HG03139 (cell line): Measurements from ENCODE around the gene HOXB9.

Source experiments
- ATAC-seq: cut with Tn5 transposase; IDR thresholded peaks from one replicate; pipeline ENCODE4 v1.9.1; 2021; ENCODE audit not compliant: unreplicated experiment

Gene HOXB9

DNA sequence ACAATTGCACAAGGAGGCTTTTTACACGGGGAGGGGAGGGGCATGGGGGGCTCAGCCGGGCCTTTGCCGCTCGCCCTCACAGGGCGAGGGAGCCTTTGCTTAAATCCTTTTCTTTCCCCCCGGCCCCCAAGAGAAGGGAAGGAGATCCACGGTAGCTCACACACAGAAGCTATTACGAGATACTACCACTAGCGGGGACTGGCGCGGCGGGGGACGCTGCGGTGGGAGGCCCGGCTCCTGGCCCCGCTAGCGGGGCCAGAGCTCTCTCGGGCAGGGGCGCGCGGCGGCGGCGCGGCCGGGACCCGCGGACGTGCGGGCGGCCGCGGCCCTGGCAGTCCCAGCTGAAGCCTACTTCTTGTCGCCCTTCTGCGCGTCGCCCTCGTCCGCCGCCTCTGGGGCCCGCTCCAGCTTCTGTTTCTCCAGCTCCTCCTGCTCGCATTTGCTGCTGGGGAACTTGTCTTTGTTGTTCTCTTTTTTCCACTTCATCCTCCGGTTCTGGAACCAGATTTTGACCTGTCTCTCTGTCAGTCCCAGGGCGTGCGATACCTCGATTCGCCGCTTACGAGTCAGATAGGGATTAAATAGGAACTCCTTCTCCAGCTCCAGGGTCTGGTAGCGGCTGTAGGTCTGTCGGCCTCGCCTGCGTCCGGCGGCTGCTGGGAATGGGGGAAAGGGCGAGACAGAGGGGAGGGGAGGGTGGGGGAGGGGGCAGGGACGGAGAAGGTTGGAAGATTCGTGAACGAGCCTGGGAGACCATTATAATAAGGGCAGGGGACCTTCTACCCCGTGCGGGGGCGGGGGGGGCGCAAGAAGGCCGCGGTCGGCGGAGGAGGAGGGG, 13.1 kb downstream of the HOXB9 start:
- no peak for ATAC-seq

DNA sequence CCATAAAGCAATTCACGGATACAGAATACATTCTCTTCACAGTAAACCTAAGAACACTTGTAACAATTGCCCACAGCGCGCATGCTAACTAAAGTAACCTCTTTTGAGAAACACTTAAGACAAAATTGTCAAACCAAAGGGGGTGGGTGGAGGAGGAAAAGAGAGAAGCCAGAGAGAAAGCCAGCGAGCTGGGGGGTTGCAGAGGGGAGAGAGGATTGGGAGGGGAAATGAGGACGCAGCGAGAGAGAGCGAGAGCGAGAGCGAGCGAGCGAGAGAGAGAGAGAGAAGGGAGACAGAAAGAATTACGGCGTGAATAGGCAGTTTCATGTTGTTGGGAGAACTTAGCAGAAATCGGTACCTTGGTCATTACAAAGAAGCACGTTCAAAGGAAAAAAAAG, 13.7 kb downstream of the HOXB9 start:
- no peak for ATAC-seq

DNA sequence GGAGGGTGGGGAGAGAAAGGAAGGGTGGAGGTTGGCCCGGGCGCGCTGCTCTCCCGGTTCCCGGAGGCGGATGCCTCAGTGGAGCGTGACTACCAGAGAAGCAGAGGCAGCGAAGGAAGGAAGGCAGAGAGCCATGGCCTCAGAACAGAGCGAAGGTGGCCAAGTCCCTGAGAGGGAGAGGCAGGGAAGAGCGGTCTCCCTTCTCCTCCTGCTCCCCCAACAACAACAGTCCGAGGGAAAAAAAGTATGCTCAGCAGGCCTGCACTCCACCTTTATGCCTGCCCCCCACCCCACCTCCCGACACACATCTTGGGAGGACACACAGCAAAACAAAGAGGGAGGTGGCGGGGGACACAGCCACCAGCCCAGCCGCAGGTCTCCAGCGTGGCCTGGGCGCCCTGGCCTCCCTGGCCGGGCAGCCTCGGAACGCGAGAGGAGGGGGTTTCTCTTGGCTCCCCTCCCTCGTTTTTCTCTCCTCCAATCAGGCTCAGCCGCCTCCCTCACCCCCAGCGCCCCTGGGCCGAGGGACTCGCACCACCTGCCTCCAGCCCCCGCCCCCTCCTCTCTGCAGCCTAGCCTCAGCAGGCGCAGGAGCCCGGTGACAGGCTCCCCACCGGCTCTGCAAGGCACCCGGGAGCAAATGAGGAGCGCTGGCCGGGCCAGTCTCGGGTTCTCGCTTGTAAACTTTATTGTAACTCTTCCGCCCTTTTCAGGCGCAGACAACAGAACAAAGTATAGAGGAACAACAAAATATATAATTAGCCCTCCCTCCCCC, 14.3 kb downstream of the HOXB9 start:
- no peak for ATAC-seq

DNA sequence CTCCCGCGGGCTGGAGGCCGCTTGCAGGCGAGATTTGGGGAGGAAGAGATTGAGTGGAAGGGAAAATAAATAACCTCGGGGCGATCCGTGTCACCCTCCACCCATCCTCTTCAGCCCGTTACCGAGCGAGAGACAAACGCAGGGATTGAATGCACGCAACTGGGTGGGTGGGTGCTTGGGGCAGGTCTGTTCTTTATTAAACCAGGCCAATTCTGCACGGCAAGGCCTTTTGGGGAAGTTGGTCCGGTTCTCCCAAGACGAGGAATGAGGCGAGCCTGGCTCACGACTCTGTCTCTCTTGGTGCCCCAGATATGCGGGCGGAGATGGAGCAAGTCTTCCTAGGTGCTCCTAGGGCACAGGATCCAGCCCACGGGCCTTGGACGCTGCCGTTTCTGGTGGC, 14.9 kb downstream of the HOXB9 start:
- ATAC-seq = no peak

DNA sequence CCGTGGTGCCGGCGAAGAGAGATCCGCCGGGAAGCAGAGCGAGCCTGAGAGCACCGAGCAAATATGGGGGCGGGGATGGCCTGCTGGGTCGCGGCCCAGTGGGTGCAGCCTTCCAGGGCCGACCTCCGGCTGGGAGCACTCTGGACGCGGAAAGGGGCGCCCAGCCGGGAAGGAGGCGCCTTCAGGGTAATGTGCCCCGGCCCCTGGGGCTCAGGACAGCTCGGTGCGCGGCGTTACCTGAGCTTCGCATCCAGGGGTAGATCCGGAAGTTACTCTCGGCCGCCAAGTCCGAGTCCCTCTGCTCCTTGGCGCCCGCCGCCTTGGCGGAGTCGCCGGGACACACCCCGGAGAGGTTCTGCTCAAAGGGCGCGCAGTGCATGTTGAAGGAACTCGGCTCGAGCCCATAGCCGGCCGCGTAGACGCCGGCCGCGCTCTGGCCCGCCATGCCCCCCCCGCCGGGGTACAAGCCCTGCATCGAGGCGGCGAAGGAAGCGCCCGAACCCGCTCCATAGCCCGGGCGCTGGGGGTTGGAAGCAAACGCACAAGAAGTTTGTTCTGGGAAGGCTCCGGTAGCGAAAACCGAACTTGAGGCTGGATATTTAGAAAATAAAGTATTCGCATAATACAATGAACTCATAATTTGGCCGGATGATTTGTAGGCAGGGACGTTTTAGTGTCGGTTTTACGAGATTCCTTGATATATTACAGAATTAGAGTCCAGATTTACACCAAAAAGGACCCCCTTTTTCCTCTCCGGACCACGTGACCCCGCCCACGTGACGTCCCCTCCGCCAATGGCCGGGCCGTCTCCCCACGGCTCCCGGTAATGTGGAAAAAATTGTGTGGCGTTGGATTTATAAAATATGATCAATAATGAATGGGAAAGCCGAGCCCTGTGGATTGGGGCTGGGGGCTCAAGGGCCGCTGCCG, 15.6 kb downstream of the HOXB9 start, which contains the start of gene HOXB7:
HOXB7 (minus strand) TSS at position 736 of the 930 bp plus-strand sequence; CDS start at position 637, 99 bp downstream.
- no peak for ATAC-seq

DNA sequence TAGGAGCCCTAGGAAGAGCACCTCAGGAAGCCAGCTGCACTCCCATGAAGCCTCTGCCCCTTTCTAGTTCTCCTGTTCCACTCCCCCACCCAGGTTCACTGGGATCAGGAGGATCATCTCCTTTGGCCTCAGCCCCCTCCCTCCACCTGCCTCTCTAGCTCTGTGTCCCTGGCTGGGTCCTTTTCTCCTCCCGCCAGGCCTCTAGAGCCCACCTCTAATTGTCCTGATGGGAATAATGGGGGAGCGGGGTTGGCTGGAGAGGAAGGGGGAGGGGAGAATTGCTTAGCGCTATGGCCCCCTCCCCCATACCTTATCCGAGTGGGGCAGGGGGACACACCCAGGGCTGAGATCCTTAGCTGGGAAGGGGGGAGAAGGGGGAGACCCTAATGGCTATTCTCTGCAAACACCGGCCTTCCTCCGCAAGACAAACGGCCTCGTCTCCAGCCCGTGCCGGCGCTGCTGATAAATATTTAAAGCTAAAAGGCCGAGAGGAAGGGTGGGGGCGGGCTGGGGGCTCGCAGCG, 16.3 kb downstream of the HOXB9 start:
- ATAC-seq = no peak

DNA sequence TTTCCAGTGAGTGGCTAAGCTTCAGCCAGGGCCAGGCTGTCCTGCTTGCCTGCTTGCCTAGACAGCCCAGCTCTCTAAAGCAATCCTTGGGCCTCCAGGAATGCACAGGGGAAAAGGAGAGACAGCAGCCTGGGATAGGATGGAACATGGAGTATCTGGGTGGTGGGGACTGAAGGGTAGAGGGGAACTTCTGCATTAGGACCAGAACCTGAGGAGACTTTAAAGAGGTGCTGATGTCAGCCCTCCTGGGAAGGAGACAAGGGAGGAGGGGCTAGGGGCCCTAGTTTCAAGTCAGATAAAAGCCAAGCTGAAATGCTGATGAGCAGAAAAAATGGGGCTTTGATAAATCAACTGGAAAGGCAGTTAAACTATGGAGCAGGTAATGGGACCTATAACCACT, 17.1 kb downstream of the HOXB9 start:
- ATAC-seq = no peak

DNA sequence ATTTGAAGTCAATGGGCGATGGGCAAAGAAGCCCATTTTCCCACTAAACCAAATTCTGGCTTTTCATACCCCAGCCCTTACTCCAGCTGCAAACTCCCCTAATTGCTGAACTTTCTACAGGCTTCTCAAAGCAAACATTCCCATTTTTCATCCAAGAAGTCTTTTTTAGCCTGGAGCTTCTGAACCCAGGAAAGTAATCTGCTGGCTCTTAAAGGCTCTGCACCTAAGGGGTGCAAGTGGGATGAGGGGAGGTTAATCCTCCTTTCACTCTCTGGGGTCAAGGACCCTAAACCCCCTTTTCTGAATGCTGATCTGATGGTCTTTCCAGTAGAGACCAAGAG, 17.7 kb downstream of the HOXB9 start:
- no peak for ATAC-seq

DNA sequence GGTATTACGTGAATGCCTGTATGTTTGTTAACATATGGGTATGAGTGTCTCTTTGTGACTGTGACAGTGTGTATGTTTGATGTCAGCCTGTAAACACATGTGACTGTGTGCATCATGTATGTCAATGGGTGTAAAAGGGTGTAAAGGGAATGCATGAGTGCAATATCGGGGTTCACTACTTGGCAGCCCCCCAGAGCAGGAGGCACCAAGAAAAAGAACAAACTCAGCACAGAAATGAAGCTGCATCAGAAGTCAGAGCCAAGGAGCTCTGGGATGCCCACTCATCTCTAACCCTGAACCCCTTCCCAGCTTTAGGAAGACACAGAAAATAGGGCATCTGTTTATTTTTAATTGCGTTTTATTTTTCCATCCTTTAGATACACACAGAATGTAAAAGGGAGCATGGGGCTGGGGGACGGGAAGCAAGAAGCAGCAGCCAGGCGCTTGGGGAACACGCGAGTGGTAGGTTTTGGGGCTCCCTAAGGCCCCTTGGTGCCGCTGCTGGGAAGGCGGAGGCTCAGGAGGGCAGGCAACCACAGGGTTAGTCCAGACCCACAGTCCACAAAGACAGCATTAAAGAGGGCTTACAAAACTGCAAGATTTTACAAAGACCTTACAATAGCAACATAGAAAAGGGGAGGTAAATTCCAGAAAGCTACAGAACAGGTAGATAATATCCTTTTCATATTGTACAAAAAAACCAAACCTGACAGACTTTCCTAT, 19.1 kb downstream of the HOXB9 start:
- ATAC-seq = no peak

DNA sequence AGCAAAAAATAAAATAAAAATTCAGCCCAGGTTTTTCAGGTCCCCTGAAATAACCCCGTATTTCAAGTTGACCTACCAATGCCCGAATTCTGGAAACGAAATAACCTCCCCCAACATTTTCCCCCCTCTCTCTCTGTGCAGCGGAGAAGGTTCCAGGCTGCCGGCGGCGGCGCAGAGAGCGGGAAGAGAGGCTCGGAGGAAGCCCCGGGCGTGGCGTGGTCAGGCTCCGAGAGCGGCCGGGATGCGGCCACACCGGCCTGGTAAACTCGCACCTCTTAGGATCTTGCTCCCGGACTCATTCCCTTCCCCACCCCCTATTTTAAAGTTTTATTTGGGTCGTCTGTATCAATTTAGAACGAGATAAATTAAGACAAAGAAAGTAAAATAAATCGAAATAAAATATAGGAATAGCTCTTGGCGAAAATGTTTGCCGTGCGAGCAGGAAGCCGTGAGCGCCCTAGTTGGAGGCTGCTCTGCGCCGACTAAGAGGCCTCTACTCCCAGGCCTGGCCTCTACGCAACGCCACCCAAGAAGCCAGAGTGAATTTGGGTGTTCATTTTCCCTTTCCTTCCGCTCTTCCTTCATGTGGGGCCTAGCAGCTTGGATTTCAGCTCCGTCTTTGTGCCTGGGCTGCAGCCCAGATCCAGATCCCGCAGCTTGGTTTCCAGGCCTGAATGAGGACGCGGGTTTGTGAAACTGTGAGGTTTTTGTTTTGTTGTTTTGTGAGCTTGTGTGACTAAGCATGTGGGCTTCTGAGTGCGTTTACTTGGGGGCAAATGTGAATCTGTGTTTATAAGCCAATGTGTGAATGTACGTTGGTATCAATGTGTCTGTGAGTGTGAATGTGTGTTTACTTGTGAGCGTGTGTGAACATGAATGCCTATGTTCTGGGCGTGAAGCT, 19.9 kb downstream of the HOXB9 start:
- no peak for ATAC-seq

DNA sequence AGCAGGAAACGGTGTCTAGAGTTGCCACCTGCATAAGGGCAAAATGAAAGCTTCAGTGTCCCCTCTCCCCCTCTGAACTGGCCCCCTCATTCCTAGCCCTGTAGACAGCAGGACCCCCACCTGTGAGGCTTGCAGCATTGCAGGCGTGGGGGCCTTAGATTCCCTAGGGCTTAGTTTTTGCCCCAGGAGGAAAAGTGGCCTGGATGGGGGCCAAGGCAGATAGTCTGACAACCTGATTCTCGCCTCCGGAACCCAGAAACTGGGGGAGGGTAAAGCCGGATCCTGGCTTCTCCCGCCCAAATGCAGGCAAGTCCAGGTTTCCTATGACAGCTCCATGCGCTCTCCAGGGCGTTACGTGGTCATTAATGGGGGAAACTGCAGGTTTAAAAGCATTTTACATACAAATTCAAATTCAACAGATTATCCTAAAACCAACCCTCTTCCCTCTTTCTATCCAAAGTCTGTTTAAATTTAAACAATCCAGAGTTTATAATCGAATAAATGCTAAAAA, 20.7 kb downstream of the HOXB9 start:
- no peak for ATAC-seq

DNA sequence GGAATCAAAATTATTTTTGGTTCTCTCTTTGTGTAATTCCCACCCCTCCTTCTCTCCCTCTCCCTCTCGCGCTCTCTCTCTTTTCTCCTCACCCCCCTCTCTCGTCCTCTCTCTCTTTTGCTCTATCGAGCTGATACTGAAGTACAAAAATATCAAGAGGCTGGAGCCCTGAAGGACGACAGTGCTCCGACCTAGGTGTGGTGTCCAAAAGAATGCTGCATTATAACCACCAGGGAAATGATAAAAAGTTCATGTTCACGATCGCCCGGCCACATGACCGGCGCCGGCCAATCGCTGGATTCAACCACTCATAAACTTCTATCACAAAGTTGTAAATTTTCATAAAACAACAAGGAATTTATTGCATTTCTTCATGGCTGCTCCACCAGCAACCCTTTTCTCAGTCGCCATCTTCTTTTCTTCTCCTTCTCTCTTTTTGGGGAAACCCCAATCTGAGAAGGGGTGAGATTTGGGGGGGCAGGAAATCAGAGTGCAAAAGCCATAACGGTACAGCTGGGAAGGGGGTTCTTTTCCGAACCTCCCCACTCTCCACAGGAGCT, 21.3 kb downstream of the HOXB9 start, which contains the start of gene HOXB6:
HOXB6 (minus strand) TSS at position 217 of the 560 bp plus-strand sequence. CDS start 6,836 bp downstream, outside the sequence.
- ATAC-seq = no peak

DNA sequence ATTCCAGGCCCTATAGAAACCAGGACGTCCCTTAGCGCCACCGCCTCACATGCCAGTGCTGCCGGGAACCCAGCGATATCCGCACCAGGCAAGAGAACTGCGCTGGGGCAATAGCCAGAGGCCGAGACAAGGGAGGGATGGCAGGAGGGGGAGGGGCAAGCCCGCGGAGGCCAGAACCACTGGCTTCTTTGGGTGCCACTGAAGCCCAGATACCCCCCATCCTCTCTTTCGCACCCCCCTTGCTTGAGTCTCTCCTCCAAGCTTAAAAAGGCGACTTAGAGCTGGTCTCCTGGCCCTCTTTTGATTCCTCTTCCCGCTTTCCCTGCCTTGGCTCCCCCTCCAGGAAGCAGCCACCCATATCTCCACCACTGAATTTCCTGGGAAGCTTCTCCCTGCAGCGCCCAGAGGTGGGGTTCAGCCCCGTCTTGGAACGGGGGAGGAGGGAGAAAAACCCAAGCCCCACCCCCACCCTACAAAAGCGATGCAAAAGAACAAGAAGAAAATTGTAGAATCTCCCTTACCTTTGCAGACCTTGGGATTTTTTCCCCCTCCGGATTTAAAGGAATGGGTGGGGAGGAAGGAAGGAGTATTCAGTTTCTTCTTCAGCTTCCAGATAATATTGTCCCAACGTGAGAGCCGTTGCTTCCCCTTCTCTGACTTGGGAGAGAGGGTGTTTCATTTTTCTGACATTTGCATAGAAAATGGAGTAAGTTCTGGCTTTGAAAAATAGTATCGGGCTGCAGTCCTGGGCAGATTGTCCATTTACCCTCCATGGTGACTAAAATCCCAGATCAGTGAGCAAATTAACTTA, 22.0 kb downstream of the HOXB9 start:
- no peak for ATAC-seq

DNA sequence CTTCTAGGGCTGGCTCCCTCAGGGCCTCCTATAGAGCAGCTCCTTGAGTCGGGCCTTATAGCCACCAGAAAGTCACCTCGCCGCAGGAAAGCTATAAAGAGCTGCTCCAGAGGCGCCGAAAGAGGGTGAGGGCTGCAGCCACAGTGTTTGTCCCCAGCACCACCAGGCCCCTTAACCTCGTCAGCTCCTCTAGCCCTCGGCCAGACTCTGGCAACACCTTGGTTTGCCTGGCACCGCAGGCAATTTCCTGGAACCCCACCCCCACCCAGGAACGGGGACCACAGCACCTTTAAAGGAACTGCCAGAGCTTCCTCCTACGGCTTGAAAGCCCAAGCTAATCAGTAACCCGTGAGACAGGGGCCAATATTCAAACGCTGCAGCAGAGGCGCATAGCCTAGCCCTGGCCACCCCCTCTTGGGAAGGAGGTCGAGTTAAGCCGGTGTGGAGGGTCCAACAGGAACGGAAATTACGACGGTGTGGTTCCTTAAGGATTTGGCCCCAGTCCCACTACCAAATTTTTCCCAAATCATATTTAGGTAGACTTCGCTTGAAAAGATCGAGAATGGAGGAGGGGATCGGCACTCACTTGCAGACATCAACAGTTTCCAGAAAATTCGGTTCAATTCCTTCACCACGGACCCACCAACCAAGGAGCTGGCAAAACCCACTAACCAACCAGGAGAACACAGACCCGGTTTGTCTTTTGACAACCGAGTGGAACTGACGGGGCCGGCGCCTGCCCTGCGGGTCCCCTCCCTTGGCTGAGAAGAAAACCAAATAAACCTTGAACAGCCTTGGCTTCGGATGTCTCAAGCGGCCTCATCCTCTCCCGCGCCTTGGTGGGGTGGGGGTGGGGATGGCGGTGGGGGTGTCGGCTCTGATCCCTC, 24.4 kb downstream of the HOXB9 start:
- ATAC-seq = no peak

DNA sequence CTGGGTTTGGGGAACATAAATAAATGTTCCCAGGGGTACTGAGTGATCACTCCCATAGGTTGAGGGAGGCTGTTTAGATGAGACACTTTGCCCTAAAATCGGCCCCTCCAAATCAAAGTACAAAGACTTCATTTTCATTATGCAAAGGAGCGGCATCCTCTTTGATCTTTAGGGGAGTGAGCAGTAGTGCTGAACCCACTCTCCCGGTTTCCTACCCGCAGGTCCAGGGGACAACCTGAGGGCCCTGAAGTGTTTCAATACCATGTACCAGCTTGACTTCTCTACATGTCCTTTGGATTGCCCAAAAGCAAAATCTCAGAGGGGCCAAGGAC, 25.0 kb downstream of the HOXB9 start:
- ATAC-seq = no peak

DNA sequence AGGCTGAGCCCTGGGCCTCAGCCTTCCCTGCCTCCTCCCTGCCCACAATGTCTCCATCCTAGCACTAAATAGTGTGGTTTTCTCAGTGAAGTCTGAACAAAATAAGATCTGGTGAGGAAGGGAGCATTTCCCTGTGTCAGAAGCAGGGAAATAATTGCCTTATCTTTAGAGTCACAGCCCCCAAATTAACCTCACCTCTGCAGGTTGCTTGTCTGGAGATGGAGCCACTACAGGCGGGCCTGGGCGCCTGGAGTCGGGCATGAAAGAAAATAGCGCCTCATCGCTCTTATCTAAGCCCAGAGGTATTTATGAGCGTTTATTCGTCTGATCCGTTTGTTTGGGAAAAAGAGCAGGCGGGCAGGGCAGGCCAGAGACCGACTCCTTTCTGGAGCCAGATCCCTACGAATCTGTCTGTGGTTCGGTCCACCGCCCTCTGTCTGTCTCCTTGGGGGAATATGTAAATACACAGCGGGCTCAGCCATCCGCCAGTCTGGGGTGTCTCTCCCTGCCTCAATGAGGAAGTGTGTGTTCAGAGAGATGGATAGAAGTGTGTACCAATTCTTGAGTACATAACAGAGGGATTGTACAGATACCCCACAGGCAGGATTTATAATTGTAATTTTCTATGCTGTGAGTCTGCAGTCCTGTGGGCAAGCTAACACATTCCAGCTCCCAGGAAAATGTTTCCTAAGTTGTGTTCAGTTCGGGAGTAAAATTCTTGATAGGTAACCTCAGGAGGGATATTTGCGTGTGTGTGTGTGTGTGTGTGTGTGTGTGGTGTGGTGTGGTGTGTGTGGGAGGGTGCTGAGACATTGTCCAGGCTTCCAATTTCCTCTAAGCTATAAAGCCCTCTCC, 25.7 kb downstream of the HOXB9 start:
- ATAC-seq = no peak
